WTC11 (cell line): ENCODE results near the gene SLC24A3. TPM values are rescaled to one million over a fixed set of nuclear protein-coding genes. Genes with fewer than 3 reads are reported as not detected.

ENCODE experiments used
- ATAC-seq: fragments of 200-7000 bp; cut with Tn5 transposase; 2 replicates; pipeline ENCODE4 v1.10.0; 2021; ENCODE audit warnings: mild to moderate bottlenecking, moderate library complexity
- CTCF ChIA-PET: fragments of 300-600 bp; sonication (Branson Sonifier 250); formaldehyde crosslinking; loops from one replicate; lab custom pipeline; 2021; ENCODE audit warnings: antibody characterized with exemption; lab: Charles Lee
- POLR2A ChIA-PET: fragments of 350-600 bp; sonication (Branson Sonifier 250); formaldehyde crosslinking; loops from one replicate; lab custom pipeline; 2021; ENCODE audit warnings: antibody characterized with exemption; lab: Charles Lee
- DNase-seq: peaks from one replicate; pipeline ENCODE4 v3.0.0; 2021; ENCODE audit warnings: low spot score
- H3K27ac Mint-ChIP-seq: 2 replicates; pipeline ENCODE4 v1.8.0; 2021; ENCODE audit warnings: mixed read lengths
- H3K27me3 Mint-ChIP-seq: 2 replicates; pipeline ENCODE4 v1.8.0; 2021; ENCODE audit warnings: low read depth, mild to moderate bottlenecking, moderate library complexity, mixed read lengths
- H3K36me3 Mint-ChIP-seq: 2 replicates; pipeline ENCODE4 v1.8.0; 2021; ENCODE audit warnings: mixed read lengths
- H3K4me1 Mint-ChIP-seq: 2 replicates; pipeline ENCODE4 v1.8.0; 2022; ENCODE audit warnings: mixed read lengths
- H3K4me3 Mint-ChIP-seq: 2 replicates; pipeline ENCODE4 v1.8.0; 2021; ENCODE audit warnings: mild to moderate bottlenecking, moderate library complexity, mixed read lengths
- H3K9me3 Mint-ChIP-seq: 2 replicates; pipeline ENCODE4 v1.8.0; 2021; ENCODE audit warnings: mixed read lengths
- ATF1 ChIP-seq: sonication (generic); formaldehyde crosslinking; IDR thresholded peaks from 2 replicates; pipeline ENCODE4 v1.8.1; 2023; ENCODE audit warnings: mild to moderate bottlenecking, moderate library complexity, missing genetic modification reagents
- E2F1 ChIP-seq: sonication (generic); formaldehyde crosslinking; IDR thresholded peaks from 2 replicates; pipeline ENCODE4 v1.8.0; 2022; ENCODE audit warnings: mild to moderate bottlenecking, missing genetic modification reagents
- FOXP1 ChIP-seq: sonication (generic); formaldehyde crosslinking; IDR thresholded peaks from 2 replicates; pipeline ENCODE4 v1.8.0; 2022; ENCODE audit warnings: missing genetic modification reagents, mild to moderate bottlenecking, moderate library complexity, borderline replicate concordance
- GABPB1 ChIP-seq: sonication (generic); formaldehyde crosslinking; IDR thresholded peaks from 2 replicates; pipeline ENCODE4 v1.8.1; 2023; ENCODE audit warnings: mild to moderate bottlenecking, missing genetic modification reagents
- MXD4 ChIP-seq: fragments of 250-450 bp; sonication (Bioruptor Pico); IDR thresholded peaks from 2 replicates; pipeline ENCODE4 v1.8.0; 2021; ENCODE audit warnings: mild to moderate bottlenecking, moderate library complexity, borderline replicate concordance
- PREB ChIP-seq: sonication (generic); formaldehyde crosslinking; IDR thresholded peaks from 2 replicates; pipeline ENCODE4 v1.8.1; 2022; ENCODE audit warnings: mild to moderate bottlenecking, missing genetic modification reagents, moderate library complexity, borderline replicate concordance
- RELA ChIP-seq: sonication (generic); formaldehyde crosslinking; IDR thresholded peaks from 2 replicates; pipeline ENCODE4 v1.8.1; 2022; ENCODE audit warnings: missing genetic modification reagents, mild to moderate bottlenecking, borderline replicate concordance
- SMAD3 ChIP-seq: sonication (generic); formaldehyde crosslinking; IDR thresholded peaks from 2 replicates; pipeline ENCODE4 v1.8.0; 2022; ENCODE audit warnings: missing genetic modification reagents, mild to moderate bottlenecking, borderline replicate concordance
- TCF7 ChIP-seq: sonication (generic); formaldehyde crosslinking; IDR thresholded peaks from 2 replicates; pipeline ENCODE4 v1.8.0; 2022; ENCODE audit warnings: mild to moderate bottlenecking, low read depth, missing genetic modification reagents, moderate library complexity
- TEAD4 ChIP-seq: sonication (generic); formaldehyde crosslinking; IDR thresholded peaks from 2 replicates; pipeline ENCODE4 v1.8.0; 2022; ENCODE audit warnings: mild to moderate bottlenecking, missing genetic modification reagents
- USF2 ChIP-seq: sonication (generic); formaldehyde crosslinking; IDR thresholded peaks from 2 replicates; pipeline ENCODE4 v1.8.1; 2023; ENCODE audit warnings: mild to moderate bottlenecking, missing genetic modification reagents, moderate library complexity
- ZNF317 ChIP-seq: sonication (generic); formaldehyde crosslinking; IDR thresholded peaks from 2 replicates; pipeline ENCODE4 v1.8.1; 2023; ENCODE audit warnings: low read depth, mild to moderate bottlenecking, moderate library complexity, missing genetic modification reagents, borderline replicate concordance
- ZNF425 ChIP-seq: fragments of 250-450 bp; sonication (Bioruptor Pico); conservative IDR thresholded peaks from 2 replicates; pipeline ENCODE4 v1.9.0; 2021; ENCODE audit warnings: mild to moderate bottlenecking
- ZNF671 ChIP-seq: fragments of 250-450 bp; sonication (Bioruptor Pico); IDR thresholded peaks from 2 replicates; pipeline ENCODE4 v1.8.0; 2021; ENCODE audit warnings: mild to moderate bottlenecking
- total RNA-seq: library from RNA; stranded (reverse); gene quantifications from 3 replicates; pipeline ENCODE4 v1.2.3, GENCODE V29; 2021
- TF ChIP-seq, protein P1 (sequence below): fragments of 250-450 bp; sonication (Bioruptor Pico); IDR thresholded peaks from 2 replicates; pipeline ENCODE4 v1.9.0; 2021; ENCODE audit warnings: mild to moderate bottlenecking, borderline replicate concordance
- TF ChIP-seq, protein P2 (sequence below): fragments of 250-450 bp; sonication (Bioruptor Pico); IDR thresholded peaks from 2 replicates; pipeline ENCODE4 v1.9.0; 2021; ENCODE audit warnings: moderate library complexity, mild to moderate bottlenecking, inconsistent platforms, borderline replicate concordance
- TF ChIP-seq, protein P3 (sequence below): sonication (generic); formaldehyde crosslinking; IDR thresholded peaks from 2 replicates; pipeline ENCODE4 v1.8.0; 2023; ENCODE audit warnings: missing genetic modification reagents, mild to moderate bottlenecking, borderline replicate concordance

Gene SLC24A3
- total RNA-seq, 1 experiment from 2014 or later: 5.7 TPM

DNA sequence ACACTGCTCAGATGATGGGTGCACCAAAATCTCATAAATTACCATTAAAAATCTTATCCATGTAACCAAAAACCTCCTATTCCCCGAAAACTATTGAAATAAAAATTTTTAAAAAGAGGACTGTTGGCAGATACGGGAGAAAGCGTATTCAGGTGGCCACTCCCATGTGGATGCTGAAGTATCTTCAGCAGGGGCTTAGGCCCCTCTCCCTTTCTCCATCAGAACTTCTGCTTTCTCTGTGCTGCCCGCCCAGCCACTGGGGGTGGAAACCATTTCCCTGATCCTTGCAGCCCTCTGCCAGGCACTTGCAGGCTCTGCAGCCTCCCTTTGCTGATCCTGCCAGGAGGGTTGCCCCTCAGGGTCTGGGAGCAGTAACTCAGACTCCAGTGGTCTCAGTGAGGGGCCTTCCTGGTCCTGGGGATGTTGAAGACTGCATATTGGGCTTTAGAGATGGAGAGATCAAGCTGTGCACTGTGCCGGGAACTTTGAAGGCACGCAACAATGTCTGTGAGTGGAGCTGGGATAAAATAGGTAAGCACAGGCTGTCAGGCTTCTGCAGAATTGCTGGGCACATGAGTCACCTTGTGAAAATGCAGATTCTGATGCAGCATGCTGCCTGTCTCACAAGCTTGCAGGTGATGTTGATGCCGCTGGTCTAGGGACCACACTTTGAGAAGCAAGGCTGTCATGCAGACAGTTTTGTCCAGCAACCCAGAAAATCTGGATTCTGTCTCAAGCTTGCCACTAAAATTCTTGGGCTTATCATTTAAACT, 59.6 kb downstream of the SLC24A3 start (continued):
- TF ChIP-seq, protein P1, sequence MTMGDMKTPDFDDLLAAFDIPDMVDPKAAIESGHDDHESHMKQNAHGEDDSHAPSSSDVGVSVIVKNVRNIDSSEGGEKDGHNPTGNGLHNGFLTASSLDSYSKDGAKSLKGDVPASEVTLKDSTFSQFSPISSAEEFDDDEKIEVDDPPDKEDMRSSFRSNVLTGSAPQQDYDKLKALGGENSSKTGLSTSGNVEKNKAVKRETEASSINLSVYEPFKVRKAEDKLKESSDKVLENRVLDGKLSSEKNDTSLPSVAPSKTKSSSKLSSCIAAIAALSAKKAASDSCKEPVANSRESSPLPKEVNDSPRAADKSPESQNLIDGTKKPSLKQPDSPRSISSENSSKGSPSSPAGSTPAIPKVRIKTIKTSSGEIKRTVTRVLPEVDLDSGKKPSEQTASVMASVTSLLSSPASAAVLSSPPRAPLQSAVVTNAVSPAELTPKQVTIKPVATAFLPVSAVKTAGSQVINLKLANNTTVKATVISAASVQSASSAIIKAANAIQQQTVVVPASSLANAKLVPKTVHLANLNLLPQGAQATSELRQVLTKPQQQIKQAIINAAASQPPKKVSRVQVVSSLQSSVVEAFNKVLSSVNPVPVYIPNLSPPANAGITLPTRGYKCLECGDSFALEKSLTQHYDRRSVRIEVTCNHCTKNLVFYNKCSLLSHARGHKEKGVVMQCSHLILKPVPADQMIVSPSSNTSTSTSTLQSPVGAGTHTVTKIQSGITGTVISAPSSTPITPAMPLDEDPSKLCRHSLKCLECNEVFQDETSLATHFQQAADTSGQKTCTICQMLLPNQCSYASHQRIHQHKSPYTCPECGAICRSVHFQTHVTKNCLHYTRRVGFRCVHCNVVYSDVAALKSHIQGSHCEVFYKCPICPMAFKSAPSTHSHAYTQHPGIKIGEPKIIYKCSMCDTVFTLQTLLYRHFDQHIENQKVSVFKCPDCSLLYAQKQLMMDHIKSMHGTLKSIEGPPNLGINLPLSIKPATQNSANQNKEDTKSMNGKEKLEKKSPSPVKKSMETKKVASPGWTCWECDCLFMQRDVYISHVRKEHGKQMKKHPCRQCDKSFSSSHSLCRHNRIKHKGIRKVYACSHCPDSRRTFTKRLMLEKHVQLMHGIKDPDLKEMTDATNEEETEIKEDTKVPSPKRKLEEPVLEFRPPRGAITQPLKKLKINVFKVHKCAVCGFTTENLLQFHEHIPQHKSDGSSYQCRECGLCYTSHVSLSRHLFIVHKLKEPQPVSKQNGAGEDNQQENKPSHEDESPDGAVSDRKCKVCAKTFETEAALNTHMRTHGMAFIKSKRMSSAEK (CRISPR knock-in tag): no peak
- TF ChIP-seq, protein P2, sequence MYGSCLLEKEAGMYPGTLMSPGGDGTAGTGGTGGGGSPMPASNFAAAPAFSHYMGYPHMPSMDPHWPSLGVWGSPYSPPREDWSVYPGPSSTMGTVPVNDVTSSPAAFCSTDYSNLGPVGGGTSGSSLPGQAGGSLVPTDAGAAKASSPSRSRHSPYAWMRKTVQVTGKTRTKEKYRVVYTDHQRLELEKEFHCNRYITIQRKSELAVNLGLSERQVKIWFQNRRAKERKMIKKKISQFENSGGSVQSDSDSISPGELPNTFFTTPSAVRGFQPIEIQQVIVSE (CRISPR knock-in tag): no peak
- TF ChIP-seq TEAD4 (no peak), PREB (CRISPR knock-in tag) (no peak), TCF7 (CRISPR knock-in tag) (no peak)
- TF ChIP-seq, all 79 proteins: peak for 0

DNA sequence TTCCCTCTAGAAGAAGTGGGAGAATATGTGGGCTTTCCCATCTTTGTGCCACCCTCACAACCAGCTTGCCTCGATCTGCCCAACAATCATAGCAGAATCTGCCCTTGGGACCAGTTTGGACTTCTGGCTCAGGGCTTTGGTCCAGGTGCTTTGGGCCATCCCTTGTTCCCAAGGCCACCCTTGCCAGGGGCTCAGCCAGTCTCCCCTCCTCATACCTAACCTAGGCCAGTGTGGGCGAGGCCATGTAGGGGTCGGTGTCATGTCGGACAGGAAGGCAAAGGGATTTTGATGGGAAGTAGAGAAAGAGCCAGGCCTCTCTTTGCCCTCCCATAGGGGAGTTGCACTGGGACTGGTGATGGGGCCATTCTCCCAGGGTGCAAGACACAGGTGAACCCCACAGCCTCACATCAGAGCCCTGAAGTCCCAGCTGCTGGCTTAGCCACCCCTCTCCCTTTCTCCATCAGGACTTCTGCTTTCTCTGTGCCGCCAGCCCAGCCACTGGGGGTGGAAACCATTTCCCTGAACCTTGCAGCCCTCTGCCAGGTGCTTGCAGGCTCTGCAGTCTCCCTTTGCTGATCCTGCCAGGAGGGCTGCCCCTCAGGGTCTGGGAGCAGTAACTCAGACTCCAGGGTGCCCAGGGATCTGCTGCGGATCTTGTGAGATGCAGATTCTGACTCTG, 60.7 kb downstream of the SLC24A3 start:
- ChIA-PET CTCF (no interaction called here), POLR2A (no interaction called here)
- Mint-ChIP-seq H3K36me3 (no peaks in the 10 kb centered on the region), H3K27ac (no peak overlapping the region), H3K4me3 (no peak overlapping the region), H3K4me1 (peaks cover 13% of the 10 kb centered on the region), H3K9me3 (no peaks in the 10 kb centered on the region; the same call in 1 of the 2 replicates), H3K27me3 (no peaks in the 10 kb centered on the region)
- DNase-seq (no peak), ATAC-seq (no peak)
- TF ChIP-seq ZNF317 (CRISPR knock-in tag): no peak
- TF ChIP-seq ATF1 (CRISPR knock-in tag): no peak
- no peak for TF ChIP-seq ZNF671 (CRISPR knock-in tag)
- no peak for TF ChIP-seq ZNF425
- no peak for TF ChIP-seq E2F1 (CRISPR knock-in tag)
- no peak for TF ChIP-seq GABPB1 (CRISPR knock-in tag)
- TF ChIP-seq SMAD3 (CRISPR knock-in tag): no peak
- no peak for TF ChIP-seq MXD4 (CRISPR knock-in tag)
- TF ChIP-seq, protein P2 (CRISPR knock-in tag): no peak
- TF ChIP-seq, protein P3, sequence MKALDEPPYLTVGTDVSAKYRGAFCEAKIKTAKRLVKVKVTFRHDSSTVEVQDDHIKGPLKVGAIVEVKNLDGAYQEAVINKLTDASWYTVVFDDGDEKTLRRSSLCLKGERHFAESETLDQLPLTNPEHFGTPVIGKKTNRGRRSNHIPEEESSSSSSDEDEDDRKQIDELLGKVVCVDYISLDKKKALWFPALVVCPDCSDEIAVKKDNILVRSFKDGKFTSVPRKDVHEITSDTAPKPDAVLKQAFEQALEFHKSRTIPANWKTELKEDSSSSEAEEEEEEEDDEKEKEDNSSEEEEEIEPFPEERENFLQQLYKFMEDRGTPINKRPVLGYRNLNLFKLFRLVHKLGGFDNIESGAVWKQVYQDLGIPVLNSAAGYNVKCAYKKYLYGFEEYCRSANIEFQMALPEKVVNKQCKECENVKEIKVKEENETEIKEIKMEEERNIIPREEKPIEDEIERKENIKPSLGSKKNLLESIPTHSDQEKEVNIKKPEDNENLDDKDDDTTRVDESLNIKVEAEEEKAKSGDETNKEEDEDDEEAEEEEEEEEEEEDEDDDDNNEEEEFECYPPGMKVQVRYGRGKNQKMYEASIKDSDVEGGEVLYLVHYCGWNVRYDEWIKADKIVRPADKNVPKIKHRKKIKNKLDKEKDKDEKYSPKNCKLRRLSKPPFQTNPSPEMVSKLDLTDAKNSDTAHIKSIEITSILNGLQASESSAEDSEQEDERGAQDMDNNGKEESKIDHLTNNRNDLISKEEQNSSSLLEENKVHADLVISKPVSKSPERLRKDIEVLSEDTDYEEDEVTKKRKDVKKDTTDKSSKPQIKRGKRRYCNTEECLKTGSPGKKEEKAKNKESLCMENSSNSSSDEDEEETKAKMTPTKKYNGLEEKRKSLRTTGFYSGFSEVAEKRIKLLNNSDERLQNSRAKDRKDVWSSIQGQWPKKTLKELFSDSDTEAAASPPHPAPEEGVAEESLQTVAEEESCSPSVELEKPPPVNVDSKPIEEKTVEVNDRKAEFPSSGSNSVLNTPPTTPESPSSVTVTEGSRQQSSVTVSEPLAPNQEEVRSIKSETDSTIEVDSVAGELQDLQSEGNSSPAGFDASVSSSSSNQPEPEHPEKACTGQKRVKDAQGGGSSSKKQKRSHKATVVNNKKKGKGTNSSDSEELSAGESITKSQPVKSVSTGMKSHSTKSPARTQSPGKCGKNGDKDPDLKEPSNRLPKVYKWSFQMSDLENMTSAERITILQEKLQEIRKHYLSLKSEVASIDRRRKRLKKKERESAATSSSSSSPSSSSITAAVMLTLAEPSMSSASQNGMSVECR (CRISPR knock-in tag): no peak
- no peak for TF ChIP-seq USF2 (CRISPR knock-in tag)
- TF ChIP-seq FOXP1 (CRISPR knock-in tag): no peak
- no peak for TF ChIP-seq RELA (CRISPR knock-in tag)
